ENCODE results near the gene BPGM. TPM values are rescaled to one million over a fixed set of nuclear protein-coding genes. Genes with fewer than 3 reads are reported as not detected.

The BPGM gene
- total and polyA plus RNA-seq, 2 experiments from 2014 or later: 16.9 TPM

GRCh38 chr7:134648456-134648855 is 1.8 kb downstream of the BPGM start:
- peaks cover 9% of the 10 kb centered on the region; the same call in 1 of the 2 replicates for H4K20me1 ChIP-seq (replicated peaks; ENCODE audit: insufficient read depth)
- no peaks in the 10 kb centered on the region for H3K36me3 Mint-ChIP-seq (ENCODE audit: low read depth)
- ATAC-seq (no peak), DNase-seq (ENCODE audit: low spot score) (no peak)
- no peak overlapping the region for H2AFZ ChIP-seq
- no peak overlapping the region for H3K4me3 ChIP-seq
- no peak overlapping the region for H3K4me2 ChIP-seq
- peaks cover 35% of the 10 kb centered on the region for H3K79me2 ChIP-seq (replicated peaks; ENCODE audit: insufficient read depth)
- H3K4me3 Mint-ChIP-seq: no peak overlapping the region; the same call in 2 of the 3 replicates
- H3K27me3 Mint-ChIP-seq (ENCODE audit: insufficient read depth, low read depth, poor library complexity): no peaks in the 10 kb centered on the region
- no peaks in the 10 kb centered on the region for H3K27me3 ChIP-seq (ENCODE audit: insufficient read depth)
- TF ChIP-seq JUNB (IDR thresholded peaks at IDR 0.05; ENCODE audit: unreplicated experiment) (no peak), STAT1 (IDR thresholded peaks at IDR 0.05; ENCODE audit: unreplicated experiment) (no peak), CREB1 (CRISPR knock-in tag; IDR thresholded peaks at IDR 0.05; ENCODE audit: low read depth) (no peak), NANOG (IDR thresholded peaks at IDR 0.05; ENCODE audit: borderline replicate concordance) (no peak), ETS1 (IDR thresholded peaks at IDR 0.05) (no peak), POLR2AphosphoS5 (IDR thresholded peaks at IDR 0.05; ENCODE audit: low read depth) (no peak)
- no peaks in the 10 kb centered on the region for H3K36me3 ChIP-seq (ENCODE audit: insufficient read depth)
- no peaks in the 10 kb centered on the region; the same call in 2 of the 3 replicates for H3K4me1 Mint-ChIP-seq
- no peak overlapping the region for H3K27ac Mint-ChIP-seq
- H3K9me3 Mint-ChIP-seq: no peaks in the 10 kb centered on the region
- H3K27ac ChIP-seq (ENCODE audit: low read depth): no peak overlapping the region
- no peaks in the 10 kb centered on the region for H3F3A ChIP-seq (replicated peaks; ENCODE audit: low read depth)
- H3K9me2 ChIP-seq (ENCODE audit: insufficient read depth): no peaks in the 10 kb centered on the region
- H3K4me1 ChIP-seq (ENCODE audit: insufficient read depth): no peaks in the 10 kb centered on the region

GRCh38 chr7:134649226-134649775 is 2.6 kb downstream of the BPGM start:
- Histone ChIP-seq H3K27me3 (ENCODE audit: insufficient read depth) (no peaks in the 10 kb centered on the region), H3K4me3 (no peak overlapping the region), H3K36me3 (ENCODE audit: insufficient read depth) (no peaks in the 10 kb centered on the region), H2AFZ (no peak overlapping the region), H3K9me2 (ENCODE audit: insufficient read depth) (no peaks in the 10 kb centered on the region), H3F3A (replicated peaks; ENCODE audit: low read depth) (no peaks in the 10 kb centered on the region), H3K4me2 (no peak overlapping the region), H3K4me1 (ENCODE audit: insufficient read depth) (no peaks in the 10 kb centered on the region), H3K27ac (ENCODE audit: low read depth) (no peak overlapping the region), H4K20me1 (replicated peaks; ENCODE audit: insufficient read depth) (peaks cover 9% of the 10 kb centered on the region; the same call in 1 of the 2 replicates), H3K79me2 (replicated peaks; ENCODE audit: insufficient read depth) (peaks cover 38% of the 10 kb centered on the region)
- Mint-ChIP-seq H3K9me3 (no peaks in the 10 kb centered on the region), H3K27ac (no peak overlapping the region), H3K4me3 (no peak overlapping the region), H3K36me3 (ENCODE audit: low read depth) (no peaks in the 10 kb centered on the region), H3K27me3 (ENCODE audit: insufficient read depth, low read depth, poor library complexity) (no peaks in the 10 kb centered on the region), H3K4me1 (no peaks in the 10 kb centered on the region; the same call in 2 of the 3 replicates)
- no peak for DNase-seq (ENCODE audit: low spot score)
- no peak for ATAC-seq
- TF ChIP-seq ZNF462 (CRISPR knock-in tag; IDR thresholded peaks at IDR 0.05): no peak
- TF ChIP-seq CREB1 (CRISPR knock-in tag; IDR thresholded peaks at IDR 0.05; ENCODE audit: low read depth): no peak
- no peak for TF ChIP-seq ZNF331 (CRISPR knock-in tag; IDR thresholded peaks at IDR 0.05; ENCODE audit: low read depth)
- no peak for TF ChIP-seq EZH2 (IDR thresholded peaks at IDR 0.05; ENCODE audit: low read depth, unreplicated experiment)
- TF ChIP-seq POLR2AphosphoS5 (IDR thresholded peaks at IDR 0.05; ENCODE audit: low read depth): no peak
- no peak for TF ChIP-seq EZH2phosphoT487 (IDR thresholded peaks at IDR 0.05; ENCODE audit: unreplicated experiment)
- TF ChIP-seq CTCF (conservative IDR thresholded peaks at IDR 0.05; ENCODE audit: low read depth in 2 of 2): no peak
- TF ChIP-seq NANOG (IDR thresholded peaks at IDR 0.05; ENCODE audit: borderline replicate concordance): no peak
- TF ChIP-seq ZNF114 (CRISPR knock-in tag; IDR thresholded peaks at IDR 0.05): no peak
- TF ChIP-seq STAT1 (IDR thresholded peaks at IDR 0.05; ENCODE audit: unreplicated experiment): no peak
- TF ChIP-seq JUNB (IDR thresholded peaks at IDR 0.05; ENCODE audit: unreplicated experiment): no peak
